ENCODE results near the gene RUNDC3A.

Gene RUNDC3A

GRCh38 chr17:44284024-44284400 is 24.4 kb upstream of the RUNDC3A start:
- DNase-seq, result no peak

GRCh38 chr17:44287651-44288050 is 20.8 kb upstream of the RUNDC3A start:
- DNase-seq, result no peak

- DNase-seq, result no peak
These were observed 14.7 kb upstream of the RUNDC3A start for GRCh38 chr17:44293509-44294226.

GRCh38 chr17:44297975-44298374 is 10.4 kb upstream of the RUNDC3A start:
- DNase-seq, result no peak

- DNase-seq, result no peak
These were observed 3.8 kb upstream of the RUNDC3A start for GRCh38 chr17:44304651-44305050.

- DNase-seq, result no peak
These were observed 814 bp upstream of the RUNDC3A start for GRCh38 chr17:44307387-44308186.

GRCh38 chr17:44308865-44309264 is 464 bp downstream of the RUNDC3A start:
- no peak for DNase-seq

GRCh38 chr17:44309472-44309871 is 1.1 kb downstream of the RUNDC3A start:
- no peak for DNase-seq

- no peak for DNase-seq
These were observed 1.8 kb downstream of the RUNDC3A start for GRCh38 chr17:44310188-44310587.

- no peak for DNase-seq
These were observed 2.4 kb downstream of the RUNDC3A start for GRCh38 chr17:44310609-44311376.

GRCh38 chr17:44311562-44312181 is 3.3 kb downstream of the RUNDC3A start:
- DNase-seq, result no peak

GRCh38 chr17:44312396-44313104 is 4.1 kb downstream of the RUNDC3A start:
- DNase-seq, result no peak

GRCh38 chr17:44314031-44314430 is 5.6 kb downstream of the RUNDC3A start:
- no peak for DNase-seq

- no peak for DNase-seq
These were observed 6.1 kb downstream of the RUNDC3A start for GRCh38 chr17:44314524-44314868.

- no peak for DNase-seq
These were observed 6.7 kb downstream of the RUNDC3A start for GRCh38 chr17:44314869-44315661.

GRCh38 chr17:44315760-44316731 is 7.6 kb downstream of the RUNDC3A start:
- no peak for DNase-seq

GRCh38 chr17:44317545-44317944 is 9.1 kb downstream of the RUNDC3A start:
- no peak for DNase-seq

GRCh38 chr17:44318077-44318892 is 9.9 kb downstream of the RUNDC3A start:
- DNase-seq, result no peak

GRCh38 chr17:44320066-44320465 is 11.7 kb downstream of the RUNDC3A start:
- no peak for DNase-seq
